GM20431 (cell line): ENCODE results near the gene AQP12B.

ENCODE experiments used
- in situ Hi-C: fragments of 300-500 bp; cut with MseI, MboI; formaldehyde crosslinking; loops from one replicate; pipeline ENCODE4 v1.15.0; 2020; ENCODE audit warnings: low sequenced_read_pairs; ENCODE audit not compliant: unreplicated experiment

The AQP12B gene

DNA sequence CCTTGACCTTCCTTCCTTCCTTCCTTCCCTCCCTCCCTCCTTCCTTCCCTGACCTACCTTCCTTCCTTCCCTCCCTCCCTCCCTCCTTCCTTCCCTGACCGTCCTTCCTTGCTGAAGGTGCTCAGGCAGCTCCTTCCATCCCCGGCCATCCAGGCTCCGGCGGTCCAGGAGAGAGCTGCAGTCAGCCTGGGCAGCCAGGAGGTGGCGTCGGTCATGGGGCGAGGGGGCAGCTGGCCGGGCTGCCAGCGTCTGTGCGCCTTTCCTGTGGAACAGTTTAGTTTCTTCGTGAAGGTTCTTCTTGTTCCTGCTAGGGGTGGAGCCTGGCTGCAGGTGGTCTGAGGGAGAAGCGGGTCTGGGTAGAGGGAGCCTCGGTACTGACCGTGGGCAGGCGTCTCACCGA lies 41.7 kb downstream of the AQP12B start:
- in situ Hi-C loops: no loop called here

GRCh38 chr2:240639566-240639965 lies 43.1 kb downstream of the AQP12B start:
- in situ Hi-C loops: no loop called here

DNA sequence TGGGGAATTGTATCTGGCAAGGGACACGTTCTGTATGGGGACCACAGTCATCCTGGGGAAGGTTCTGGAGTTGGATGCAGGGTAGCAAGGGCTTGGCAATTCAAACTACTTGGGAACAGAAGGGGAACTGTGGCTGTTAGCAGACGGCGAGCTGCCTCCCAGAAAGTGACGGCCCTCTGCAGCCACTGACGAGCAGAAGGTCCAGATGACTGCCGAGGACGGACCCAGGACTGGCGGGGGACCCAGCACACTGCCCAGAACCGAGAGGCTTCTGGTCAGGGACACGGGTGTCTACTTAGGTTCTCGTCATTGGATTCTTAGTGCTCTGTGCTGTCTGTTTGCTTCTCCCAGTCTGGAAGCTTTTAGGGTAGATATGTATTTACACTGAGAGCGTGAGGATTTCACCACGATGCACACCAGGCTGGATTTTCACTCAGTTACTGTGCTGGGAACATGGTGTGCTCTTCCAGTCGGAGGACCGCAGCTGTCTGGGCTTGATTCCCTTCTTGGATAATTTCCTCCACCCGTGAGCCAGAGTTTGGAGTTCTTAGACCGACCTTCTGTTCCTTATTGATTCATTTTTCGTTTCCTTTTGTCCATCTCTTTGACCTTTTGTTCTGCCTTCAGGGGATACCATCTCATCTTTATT lies 44.0 kb downstream of the AQP12B start:
- in situ Hi-C loops: no loop called here

- in situ Hi-C loops: no loop called here
Measured at GRCh38 chr2:240637901-240638345, 44.8 kb downstream of the AQP12B start.

- in situ Hi-C loops: no loop called here
Measured at GRCh38 chr2:240637116-240637900, 45.4 kb downstream of the AQP12B start.

GRCh38 chr2:240636563-240637115 lies 46.0 kb downstream of the AQP12B start:
- in situ Hi-C loops: no loop called here

DNA sequence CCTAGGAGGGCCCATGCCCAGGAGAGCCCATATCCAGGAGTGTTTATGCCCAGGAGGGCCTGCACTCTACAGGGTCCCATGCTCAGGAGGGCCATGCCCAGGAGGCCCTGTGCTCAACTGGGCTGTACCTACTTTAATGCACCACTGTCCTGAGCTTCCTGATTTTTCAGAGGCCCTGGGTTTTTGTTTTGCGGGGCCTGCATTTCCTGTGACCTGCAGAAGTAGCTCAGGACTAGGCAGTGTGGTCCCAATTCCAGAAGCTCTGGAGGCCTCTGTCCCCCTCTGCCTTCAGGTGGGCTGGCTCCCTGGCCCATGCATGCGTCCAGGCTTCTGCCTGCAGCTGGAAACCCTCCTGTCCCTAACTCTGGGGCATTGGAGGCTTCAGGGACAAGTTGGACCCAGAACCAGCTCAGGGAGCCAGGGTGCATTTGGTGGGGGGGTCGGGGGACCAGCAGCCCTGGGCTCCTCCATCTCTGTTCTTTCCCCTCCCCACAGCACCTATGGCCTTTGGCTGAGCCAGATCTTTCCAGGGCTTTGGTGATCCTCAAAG lies 46.6 kb downstream of the AQP12B start:
- in situ Hi-C loops: no loop called here

DNA sequence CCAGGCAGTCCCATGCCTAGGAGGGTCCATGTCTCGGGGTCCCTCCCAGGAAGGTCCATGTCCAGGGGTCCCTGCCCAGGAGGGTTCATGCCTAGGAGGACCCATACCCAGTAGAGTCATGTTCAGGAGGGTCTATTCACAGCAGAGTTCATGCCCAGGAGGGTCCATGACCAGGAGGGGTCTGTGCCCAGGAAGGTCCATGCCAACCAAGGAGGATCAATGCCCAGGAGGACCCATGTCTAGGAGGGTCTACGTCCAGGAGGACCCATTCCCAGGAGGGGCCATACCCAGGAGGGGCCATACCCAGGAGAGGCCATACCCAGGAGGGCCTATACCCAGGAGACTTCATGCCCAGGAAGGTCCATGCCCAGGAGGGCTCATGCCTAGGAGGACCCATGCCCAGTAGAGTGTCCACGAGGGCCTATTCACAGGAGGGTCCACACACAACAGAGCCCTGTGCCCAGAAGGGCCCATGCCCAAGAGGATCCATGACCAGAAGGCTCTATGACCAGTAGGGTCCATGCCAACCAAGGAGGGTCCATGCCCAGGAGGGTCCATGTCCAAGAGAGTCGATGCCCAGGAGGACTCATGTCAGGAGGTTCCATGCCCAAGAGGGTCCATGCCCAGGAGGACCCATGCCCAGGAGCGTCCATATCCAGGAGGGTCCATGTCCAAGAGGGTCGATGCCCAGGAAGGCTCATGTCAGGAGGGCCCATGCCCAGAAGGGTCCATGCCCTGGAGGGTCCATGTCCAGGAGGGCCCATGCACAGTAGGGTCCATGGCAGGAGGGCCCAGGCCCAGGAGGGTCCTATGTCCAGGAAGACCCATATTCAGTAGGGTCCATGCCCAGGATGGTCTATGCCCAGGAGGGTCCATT lies 47.3 kb downstream of the AQP12B start:
- in situ Hi-C loops: no loop called here

GRCh38 chr2:240632306-240632721 lies 50.4 kb downstream of the AQP12B start:
- in situ Hi-C loops: no loop called here

DNA sequence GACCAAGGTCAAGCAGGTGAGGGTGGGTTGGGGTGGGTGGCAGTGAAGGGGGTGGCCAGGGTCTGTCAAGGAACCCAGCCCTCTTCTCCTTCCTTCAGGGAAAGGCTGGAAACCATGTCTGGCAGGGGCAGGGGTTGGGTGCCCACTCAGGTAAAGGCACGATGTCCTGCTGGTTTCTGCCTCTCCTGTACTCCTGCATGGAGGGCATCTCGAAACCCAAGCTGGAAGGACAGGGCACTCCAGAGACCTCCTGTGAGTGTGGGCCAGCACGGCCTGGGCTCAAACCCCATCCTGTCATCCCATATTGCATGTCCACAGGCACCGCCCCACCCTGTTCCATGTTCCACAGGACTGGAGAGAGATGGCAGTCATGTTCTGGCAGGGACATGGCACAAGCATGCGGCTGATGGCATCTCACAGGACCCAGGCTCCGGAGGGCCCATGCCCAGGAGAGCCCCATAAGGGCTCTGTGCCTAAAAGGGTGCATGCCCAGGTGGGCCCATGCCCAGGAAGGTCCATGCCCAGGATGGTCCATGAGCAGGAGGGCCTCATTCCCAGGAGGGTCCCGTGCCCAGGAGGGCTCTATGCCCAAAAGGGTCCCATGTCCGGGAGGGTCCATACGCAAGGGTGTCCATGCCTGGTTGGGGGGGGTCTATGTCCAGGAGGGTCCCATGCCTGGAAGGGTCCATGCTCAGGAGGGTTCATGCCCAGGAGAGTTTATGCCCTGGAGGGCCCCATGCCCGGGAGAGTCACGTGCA lies 51.0 kb downstream of the AQP12B start:
- in situ Hi-C loops: no loop called here

DNA sequence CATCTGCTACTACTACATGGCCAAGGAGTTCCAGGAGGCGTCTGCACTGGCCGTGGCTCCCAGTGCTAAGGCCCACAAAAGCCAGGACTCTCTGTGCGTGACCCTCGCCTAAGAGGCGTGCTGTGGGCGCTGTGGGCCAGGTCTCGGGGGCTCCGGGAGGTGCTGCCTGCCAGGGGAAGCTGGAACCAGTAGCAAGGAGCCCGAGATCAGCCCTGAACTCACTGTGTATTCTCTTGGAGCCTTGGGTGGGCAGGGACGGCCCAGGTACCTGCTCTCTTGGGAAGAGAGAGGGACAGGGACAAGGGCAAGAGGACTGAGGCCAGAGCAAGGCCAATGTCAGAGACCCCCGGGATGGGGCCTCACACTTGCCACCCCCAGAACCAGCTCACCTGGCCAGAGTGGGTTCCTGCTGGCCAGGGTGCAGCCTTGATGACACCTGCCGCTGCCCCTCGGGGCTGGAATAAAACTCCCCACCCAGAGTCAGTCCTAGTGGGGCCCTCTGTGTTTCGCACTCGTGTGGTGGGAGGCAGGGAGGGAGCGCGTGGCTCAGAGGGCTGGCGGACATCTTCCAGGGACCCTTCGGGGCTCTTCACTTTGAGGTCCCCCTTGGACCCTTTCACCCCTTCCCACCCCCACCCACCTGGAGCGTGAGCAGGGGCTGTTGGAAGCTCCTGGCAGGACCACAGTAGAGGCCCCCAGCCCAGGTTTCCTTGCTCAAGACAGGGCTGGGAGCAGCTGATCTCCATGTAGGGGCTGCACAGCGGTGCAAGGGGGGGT lies 51.7 kb downstream of the AQP12B start:
- in situ Hi-C loops: no loop called here

- in situ Hi-C loops: no loop called here
Measured at GRCh38 chr2:240629968-240630770, 52.5 kb downstream of the AQP12B start.

GRCh38 chr2:240629619-240629967 lies 53.1 kb downstream of the AQP12B start:
- in situ Hi-C loops: no loop called here

DNA sequence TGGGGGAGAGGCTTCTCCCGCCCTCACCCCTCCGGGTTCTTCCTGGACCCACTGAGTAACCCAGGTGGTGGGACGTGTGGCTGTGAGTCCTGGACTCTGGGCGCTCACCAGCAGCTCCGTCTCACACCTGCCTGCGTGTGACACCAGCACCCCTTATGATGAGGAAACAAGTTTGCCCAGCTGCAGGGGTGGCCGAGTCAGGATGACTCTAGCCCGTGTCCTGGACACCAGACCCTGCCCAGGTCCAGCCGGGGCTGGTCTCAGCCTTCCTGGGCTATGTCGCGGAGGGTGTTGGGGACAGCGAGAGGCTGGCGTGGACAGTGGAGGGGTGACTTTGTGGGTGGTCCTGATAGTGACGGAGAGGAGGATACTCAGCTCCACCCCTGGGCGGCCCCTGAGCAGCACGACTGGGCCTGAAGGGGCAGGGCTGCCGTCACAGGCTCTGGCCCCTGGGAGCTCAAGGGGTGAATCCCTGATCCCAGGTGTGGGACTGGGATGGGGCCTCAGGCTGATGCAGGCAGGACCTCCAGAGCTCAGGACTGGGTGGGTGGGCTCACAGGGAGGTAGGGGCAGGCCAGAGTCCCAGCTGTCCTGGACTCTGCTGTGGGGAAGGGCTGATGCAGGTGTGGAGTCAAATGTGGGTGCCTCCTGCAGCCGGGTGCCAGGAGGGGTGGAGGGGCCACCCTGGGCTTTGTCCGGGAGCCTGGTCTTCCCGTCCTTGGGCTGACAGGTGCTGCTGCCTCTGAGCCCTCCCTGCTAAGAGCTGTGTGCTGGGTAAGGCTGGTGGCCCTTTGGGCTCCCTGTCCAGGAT lies 53.7 kb downstream of the AQP12B start:
- in situ Hi-C loops: no loop called here

DNA sequence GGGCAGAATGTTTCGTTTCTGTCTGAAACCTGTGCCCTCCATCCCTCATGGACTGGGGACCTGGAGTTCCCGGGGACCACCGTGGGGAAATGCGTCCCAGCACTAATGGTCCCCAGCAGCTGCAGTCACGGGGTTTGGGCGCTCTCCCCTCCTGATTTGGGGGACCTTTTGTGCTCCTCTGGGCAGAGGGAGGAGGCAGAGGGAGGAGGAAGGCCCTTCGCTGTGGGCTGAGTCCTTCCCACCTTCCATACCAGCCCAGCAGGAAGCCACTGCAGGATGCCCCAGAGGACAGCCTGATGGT lies 54.2 kb downstream of the AQP12B start:
- in situ Hi-C loops: no loop called here

DNA sequence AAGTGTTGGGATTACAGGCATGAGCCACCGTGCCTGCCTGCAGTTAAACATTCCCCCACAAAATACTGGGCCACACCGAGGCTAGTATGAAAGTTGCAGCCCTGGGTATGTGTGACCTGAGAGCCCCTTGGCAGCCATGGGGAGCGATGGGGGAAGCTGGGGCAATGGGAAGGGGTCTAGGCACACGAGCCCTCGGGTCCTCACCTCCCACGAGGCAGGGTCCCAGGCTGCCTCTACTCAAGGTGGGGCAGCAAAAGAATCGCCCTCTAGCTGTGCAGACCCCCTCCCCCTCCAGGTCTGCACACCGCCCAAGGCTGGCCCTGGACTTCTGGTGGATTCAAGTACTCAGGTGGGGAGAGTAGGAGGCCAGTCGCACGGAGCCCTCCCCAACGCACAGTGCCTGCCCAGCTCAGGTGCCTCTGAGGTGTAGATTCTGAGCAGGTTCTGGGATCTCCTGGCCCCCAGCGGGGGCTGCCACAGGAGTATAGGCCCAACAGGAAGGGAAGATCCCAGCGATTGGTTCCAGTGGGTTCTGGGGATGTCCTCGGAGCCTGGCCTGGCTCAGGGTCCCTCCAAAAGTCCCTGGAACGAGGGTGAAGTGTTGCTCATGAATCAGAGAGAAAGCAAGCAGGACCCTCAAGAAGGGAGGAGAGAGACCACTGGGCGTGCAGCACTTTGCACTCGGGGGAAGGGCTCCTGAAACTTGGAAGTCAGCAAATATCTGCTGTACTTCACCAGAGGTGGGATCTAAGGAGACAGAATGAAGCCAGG lies 54.8 kb downstream of the AQP12B start:
- in situ Hi-C loops: no loop called here
